Stimulated activated CD4-positive, alpha-beta T cell treated with anti-CD3 and anti-CD28 coated beads, Interleukin-2, amount 100 ng/mL, for 4 hours (primary cell): ENCODE results near the gene BLACAT1.

Experiments used
- DNase-seq: peaks from one replicate; pipeline ENCODE4 v3.0.0-alpha.2; 2020; ENCODE audit warnings: low read depth

BLACAT1 gene

DNA sequence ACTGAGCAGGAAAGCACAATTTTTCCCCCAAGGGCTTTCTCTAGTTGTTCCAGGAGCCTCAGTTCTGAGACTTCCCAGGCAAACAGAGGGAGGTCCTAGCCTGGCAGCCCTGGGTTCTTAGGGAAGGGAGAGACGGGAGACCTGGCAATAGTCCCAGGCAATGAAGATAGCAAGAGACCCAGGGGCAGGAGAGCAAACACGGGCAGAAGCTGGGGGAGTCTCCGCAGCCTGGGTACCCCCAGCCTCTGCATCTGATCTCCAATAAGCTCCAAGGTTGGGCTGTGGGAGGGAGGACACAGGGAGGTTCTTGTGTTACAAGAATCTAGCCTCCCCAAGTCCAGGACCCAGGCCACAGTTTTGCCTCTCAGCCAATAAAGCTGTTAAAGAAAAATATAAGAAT lies 2.4 kb downstream of the BLACAT1 start:
- no peak for DNase-seq

DNA sequence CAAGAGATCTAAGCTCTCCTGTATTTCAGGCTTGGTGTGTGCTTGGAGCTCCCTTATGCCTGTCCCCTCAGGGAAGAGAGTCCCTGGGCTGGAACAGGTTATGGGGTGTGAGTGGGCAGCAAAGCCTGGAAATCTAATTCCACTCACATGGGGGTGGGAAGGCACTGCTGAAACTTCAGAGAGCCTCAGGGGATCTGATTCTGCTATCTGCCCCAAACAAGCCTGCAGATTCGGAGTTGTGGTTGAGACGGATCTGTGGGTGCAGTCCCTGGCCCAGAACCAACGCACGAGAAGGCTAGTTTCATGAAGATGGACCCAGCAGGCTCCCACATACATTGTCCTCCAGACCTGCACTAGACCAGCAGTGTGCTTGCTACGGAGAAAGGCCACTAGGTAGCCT lies 2.9 kb downstream of the BLACAT1 start:
- no peak for DNase-seq

DNA sequence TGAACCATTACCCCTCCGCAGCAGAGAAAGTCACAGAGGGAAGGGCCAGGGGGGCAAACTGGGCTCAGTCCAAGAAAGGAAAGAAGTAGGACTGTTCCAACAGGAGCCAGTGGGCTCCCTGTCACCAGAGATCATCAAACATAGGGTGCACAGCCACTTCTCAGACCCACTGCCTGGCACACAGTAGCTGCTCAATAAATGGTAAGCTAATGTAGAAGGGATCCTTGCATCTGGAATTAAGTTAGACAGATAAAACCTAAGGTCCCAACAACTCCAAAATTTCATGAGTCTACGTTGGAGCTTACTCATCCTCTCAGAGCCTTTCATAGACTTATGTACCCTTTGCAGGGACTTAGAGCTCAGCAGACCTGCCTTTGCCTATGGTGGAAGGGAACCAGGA lies 3.5 kb downstream of the BLACAT1 start:
- no peak for DNase-seq

DNA sequence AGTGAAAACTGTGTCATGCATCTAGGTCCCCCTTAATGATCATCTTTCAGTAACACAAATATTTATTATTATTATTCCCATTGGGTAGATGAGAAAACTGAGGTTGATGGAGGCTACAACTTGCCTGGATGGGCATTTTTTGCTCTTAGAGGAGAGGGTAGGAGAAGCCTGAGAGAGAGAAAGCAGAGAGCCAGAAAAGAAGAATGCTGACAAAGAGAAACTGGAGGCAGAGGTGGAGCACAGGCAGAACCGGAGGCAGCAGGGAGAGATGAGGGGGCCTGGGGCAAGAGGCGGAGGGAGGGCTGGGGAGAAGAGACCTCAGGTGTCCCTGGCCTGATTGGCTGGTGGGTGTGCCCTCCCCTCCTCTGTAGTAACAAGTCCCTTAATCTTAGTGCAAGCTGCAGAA lies 4.1 kb downstream of the BLACAT1 start:
- DNase-seq, result no peak

DNA sequence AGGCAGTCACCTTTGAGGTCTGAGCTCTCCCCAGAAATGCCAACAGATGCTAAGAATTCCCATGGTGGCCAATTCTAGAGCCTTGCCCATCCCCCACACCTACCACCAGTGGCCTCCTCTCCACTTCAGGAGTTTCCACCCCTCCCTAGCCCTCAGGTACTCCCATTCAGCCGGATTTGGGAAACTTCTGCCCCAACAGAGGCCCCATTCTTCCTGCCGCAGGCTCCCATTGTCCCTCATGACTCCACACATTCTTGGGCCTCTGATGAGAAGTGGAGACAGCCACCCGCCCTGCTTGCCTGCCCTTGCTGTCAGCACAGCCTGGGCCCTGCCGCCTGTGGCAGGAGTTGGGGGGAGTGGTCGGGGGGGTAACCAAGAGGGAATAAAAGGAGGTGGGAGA lies 4.6 kb downstream of the BLACAT1 start:
- no peak for DNase-seq

DNA sequence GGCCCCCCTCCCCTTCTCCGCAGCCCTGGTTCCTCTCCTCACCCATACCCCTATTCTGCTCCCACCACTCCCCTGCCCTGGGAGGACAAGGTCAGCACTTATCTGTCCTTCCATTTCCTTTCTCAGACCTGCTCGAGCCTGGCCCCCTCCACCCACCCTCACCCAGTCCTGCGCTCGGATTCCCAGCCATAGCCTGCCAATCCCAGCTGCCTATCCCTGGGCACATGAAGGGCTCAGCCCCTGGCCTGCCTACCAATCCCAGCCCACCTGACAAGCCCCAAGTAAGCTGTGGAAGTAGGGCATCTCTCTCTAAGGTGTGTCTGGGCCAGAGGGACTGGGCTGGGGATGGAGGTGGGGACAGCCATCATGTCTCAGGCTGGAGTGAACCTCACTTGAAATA lies 5.4 kb downstream of the BLACAT1 start:
- no peak for DNase-seq

DNA sequence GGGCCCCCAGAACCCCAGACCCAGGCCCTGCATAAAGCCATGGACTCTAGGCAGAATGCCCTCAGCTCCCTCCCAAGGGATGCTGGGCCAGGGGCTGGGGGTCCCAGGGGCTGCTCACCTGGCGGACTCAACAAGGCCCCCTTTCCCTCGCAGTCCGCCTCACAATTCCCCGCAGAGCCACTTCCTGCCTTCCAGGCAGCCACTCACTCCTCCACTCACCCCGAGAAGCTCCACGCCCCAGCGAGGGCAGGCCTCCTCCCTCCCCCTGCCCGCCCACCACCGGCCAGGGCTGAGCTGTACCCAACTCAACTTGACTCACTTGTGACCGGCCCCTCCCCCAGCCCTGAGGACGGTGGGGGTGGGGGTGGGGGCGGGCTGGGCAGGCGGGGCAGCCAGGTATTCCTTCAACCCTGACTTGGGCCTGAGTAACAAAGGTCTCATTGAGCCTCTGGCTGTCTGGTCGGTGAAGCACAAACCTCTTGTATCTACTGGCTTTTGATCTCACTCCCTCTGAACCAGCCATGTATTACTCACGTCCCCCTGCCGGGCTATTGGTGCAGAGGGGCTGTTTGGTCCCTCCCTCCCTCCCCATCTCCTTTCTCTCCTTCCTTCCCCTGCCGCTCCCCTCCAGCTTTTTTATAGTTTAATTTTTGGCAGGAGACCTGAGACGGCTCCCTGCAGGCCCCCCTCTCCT lies 5.9 kb downstream of the BLACAT1 start:
- peak; percentile 18 for DNase-seq

DNA sequence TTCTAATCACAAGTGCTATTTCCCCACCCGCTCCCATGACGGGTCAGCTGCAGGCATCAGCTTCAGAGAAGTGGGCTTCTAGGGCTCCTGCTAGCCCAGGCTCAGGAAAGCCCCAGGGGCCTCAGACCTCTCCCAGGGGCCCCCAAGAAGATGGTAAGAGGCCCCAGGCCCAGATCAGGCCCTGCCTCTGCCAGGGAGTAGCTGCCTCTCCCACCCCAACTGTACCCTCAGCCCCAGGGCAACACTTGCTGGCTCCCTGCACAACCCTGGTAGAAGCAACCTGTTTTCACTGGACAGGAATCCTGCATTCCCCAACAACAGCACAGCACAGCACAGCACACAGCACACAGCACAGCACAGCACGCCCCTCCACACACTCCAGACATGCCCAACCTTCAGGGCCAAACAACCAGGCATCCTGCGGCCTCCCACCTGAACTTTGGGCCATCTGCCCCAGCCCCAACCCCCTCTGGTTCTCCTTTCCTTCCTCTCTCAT lies 6.5 kb downstream of the BLACAT1 start:
- DNase-seq, result no peak

DNA sequence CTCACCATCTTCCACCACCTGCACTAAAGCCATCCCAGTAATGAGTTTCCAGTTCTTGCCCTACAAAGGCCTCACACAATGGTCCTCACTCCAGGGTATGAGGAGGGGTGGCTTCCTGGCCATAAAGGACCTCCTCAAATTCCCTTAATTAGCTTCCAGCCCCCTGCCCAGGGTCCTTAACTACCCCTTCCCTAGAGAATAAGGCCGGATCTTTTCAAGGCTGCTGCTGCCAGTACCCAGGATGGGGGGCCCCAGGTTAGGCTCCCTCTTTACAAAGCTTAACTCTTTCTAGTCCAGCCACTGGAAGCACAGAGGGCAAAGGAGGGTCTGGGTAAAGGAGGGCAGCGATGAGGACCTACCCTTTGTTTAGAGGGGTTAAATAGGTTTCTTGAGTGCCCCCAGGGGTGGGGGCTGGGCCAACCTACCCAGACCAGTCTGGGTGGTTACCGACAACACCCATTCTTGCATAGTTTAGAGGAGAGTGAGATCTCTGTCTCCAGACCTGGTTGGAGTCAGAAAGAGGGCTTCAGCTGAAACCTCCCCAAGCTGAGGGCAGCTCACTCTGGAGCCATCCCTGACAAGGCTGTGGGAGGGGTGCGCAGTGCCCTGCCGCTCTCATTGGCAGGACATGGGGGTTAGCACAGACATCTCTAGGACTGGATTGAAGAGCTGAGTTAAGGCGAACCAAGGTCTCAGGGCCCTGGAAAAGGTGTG lies 7.1 kb downstream of the BLACAT1 start:
- no peak for DNase-seq

DNA sequence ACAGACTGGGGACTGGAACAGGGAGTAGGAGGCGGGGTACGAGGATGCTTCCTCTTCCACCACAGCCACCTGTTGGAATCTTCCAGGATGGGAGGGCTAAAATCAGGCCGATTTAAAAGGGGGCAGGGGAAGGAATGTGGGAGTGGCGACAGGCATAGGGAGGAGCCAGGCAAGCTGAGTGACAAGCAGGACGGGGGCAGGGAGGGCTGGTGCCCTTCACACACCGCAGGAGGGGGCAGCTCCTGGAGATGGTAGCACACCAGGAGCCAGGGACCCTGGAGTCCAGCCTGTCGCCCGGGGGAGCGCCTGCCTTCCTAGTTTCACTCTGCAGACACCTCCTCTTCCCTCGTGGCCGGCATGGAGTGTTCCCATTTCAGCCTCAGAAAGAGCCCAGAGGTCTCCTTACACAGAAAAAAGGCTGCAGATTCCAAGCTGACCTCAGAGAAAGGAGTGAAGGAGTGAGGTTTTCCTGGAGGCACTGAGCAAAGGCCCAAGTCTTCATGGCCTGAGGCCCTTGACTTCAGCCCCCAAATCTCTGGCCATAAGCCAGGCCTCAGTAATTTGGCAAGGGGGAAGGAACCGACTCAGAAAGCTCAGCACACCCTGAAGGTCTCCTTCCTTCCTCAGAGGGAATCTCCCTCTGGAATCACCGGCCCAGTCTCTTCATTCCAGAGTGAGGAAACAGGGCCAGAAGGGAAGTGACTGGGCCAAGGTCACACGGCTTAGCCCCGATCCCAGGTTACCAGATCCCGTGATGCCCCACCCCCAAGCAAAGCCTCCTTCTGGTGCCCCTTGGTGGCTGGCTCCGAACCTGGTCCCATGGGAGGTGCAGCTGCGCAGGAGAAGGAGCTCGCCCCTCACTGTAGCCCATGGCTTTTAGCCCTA lies 8.1 kb downstream of the BLACAT1 start:
- no peak for DNase-seq

DNA sequence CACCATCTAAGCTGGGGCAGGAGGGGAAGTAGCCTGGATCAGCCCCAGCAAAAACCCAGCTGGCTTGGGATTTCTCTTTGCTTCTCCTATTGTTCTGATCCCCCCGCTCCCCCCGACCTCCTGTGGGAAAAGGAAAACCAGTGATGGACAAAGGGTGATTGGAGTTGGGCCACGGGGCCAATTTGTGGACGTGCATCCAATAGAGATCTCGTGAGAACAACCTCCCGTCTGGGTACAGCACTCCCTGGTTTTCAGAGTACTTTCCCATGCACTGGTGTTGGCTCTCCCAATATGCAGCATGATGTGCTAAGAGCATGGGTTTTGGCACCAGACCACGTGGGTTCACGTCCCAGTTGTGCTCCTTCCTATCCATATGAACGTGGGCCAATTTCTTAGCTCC lies 9.0 kb downstream of the BLACAT1 start:
- DNase-seq, result no peak

DNA sequence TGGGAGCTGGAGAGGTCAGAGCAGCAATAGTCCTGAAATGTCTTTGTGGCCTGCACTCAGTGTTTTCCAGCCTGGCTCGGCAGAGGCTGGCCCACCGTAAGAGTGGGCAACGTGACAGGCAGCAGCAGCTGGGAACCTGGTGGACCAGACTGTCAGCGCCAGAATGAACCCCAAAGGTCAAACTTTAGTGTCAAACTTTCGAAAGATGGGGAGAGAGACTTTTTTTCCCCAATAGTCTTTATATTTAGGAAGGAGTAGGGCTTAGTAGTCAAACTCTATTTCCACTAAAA lies 10.3 kb downstream of the BLACAT1 start:
- DNase-seq, result no peak

DNA sequence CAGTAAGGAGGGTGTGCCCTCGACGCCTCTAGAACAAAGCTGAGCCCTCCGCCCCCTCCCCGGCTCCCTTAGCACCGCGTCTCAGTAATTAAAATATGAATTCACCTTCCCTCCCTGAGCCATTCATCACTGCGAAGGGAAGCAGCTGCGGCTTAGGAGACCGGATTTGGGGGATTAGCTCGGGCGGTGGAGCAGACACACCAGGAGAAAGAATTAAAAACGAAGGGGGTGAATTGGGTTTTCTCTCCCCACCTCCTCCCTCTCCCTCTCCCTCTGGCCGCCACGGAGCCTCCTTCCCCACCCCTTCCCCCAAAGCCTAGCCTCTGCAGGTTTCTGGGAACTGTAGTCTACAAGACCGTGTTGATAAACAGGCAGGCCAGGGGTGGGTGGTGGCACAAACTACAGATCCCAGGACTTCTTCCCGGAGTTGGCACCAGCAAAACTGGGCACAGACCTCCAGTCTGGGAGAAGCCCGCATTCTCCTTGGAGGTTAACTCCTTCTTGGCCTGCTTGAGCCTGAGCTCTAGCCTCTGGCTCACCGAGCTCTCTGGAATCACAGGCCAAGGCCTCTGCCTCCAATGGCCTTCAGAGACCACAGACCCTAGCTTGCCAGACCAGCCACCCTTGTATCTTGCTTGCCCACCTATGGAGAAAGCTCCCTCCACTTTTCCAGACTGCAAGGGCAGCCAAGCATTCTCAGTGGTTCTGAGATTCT lies 10.8 kb downstream of the BLACAT1 start:
- DNase-seq, result no peak

DNA sequence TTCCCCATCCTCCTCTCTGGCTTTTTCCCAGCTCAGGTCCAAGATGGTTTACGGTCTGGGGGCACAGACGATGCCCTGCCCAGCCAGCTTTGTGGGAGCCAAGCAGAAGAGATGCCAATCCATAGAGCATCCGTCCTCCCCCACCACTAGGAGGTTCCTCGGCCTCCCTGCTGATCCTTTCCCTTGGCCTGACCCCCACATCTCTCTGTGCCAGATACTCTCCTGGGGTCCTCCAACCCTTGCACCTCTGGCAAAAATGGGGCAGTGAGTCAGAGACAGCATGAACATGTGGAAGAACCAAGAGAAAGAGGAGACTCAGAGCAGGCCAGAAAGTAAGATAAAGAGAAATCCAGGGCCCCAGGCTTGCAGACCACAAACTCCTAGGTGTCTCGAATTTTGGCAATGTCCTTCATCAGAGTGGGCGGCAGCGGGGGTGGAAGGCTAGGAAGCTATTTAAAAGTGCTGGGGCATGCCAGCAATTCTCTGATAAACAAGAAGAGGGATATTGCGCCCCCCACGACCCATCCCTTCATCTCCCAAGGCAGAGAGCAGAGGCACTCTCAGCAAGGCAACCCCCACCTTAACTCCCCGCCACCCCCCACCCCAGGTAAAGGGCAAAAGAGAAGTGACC lies 11.4 kb downstream of the BLACAT1 start:
- no peak for DNase-seq

DNA sequence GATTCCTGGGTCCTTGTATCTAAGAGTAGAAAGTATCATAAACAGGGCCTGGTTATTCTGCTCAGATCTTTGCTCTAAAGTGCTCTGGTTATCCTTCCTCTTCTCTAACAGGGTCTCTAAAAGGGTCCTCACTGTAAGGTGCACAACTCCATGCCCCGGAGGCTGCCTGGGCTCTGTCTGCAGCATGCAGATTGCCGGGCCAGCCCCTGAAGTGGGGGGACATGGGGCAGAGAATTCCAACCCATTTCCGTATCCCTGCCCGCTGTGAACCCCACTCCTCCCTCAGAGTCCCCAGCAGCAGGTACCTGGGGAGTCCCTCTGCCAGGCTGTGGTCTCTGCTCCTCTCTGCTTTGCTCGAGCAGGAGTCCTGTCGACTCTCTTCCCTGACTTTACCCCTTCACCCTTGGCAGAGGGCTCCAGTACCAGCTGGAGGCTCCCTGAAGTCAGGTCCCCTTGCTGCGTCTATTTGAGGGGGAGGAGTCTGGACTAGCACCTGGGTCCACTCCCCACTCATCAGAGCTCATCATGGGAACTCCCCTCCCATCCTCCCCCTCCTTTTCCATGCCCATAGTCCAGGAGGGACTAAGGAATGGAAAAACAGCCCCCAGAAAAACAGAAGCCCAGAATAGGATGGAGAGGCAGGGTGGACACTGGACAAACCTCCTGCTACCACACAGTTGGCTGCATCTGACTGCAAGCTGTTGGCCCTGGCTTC lies 12.1 kb downstream of the BLACAT1 start:
- DNase-seq, result no peak

DNA sequence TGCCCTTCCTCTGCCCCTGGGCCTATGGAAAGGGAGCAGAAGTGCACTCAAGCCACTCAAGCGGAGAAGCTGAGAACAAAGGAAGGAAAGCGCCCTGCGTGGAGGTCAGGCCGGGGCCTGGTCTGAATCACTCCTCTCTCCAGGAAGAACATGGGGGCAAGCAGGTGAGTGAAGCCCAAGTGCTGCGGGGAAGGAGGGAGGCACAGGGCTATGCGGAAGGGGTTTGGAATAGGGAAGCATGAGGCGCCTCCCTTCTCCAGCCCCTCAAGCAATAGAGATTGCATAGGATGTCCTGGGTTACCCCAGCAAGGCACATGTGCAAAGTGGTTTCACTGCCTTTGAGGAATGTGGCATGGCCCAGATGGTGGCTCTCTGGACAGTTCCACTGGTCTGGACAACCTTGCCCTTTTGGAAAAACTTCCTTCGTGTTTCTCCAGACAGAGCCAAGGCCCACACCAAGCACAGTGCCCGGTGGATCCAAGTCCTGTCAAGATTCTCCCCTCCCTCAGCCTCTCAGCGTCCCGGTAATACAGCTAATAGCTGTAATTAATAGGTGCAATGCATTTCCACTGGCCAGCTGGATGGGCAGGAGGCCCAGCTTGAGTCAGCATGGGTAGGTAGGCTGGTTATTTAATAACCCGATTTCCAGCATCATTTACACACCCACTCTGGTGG lies 13.7 kb downstream of the BLACAT1 start:
- no peak for DNase-seq

DNA sequence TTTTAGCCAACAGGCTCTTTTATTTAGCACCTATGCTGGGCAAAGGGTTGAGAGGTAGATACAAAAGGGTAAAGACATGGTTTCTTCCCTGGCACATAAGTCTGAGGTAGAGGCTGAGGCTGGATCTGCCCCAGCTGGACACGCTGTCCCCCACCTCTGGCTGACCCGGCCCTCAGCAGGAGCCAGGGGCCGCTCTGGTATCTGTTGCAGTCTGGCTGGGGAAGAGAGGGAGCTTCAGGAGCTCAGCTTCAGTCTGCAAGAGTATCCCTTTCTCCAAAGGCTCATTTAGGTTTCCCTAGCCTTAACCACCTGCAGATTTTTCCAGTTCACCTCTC lies 14.2 kb downstream of the BLACAT1 start:
- DNase-seq, result no peak

DNA sequence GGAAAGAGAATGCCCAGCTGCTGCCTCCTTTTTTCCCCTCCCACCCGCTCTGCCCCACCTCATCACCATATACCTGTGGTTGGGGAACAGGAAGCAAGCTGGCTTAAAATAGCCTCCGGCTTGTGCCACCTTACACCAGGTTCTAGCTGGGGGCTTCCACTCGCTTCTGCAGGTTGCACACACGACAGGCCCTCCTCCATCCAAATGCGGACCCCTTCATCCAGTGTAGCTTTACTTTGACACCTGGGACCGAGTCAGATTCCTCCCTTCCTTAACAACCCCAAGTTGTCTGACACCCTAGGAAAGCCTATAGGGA lies 14.6 kb downstream of the BLACAT1 start:
- DNase-seq, result no peak

DNA sequence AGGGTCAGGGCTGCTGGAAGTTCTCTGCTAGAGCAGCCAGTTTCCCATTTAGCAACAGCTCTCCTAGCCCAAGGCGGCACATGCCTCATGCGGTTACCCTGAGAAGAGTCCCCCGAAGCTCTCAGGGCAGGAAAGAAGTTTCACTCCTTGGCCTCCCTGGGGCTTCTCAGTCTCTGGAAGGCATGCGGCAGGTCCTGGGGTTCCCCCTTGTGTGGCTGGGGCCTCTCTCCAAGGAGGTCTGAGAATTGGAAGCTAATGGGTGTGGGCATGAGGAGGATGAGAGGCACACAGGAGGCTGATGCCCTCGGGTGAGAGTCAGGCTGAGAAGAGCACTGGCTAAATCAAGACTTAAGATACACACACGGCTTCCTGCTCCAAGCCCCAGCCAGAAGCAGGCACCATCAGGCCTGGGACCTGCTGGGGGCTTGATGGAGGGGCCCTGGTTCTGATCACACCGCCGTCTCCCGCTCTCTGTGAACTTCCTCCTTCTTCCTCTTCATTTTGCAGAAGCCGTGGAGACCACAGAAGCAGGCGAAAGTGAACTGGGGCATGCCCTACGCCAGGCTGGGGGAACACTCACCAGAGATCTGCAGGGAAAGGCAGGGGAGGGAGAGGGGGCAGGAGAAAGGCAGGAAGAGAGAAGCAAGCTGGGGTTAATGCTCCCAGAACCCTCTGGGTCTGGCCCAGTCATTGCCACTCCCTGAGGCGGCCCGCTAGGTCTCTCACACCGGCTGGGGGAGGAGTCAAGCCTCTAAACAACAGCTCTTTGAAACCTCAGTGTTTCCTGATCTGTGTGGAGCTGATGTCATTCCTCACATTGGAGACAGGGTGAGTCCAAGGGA lies 15.1 kb downstream of the BLACAT1 start:
- peak; percentile 40 for DNase-seq

DNA sequence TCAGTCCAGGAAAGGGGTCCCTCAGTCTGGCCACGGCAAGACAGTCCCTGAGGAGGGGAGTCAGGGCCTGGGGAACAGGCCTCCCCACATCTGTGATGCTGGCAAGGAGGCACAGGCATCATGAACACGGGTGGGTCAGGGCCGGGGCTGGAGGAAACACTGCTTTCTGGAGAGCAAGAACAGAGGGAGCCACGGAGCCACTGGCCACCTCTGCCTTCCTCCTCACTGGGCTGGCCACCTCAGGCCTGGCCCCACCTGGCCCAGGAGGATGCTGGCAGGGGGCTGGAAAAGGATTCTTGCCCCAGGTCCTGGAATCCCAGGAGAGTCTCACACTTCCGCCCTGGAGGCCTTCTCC lies 15.7 kb downstream of the BLACAT1 start:
- DNase-seq, result no peak
